Heart left ventricle (tissue), 13 donors: ENCODE measurements around the gene COL11A2.

Source experiments
- CTCF ChIP-seq, 12 donors: fragments of 200-600 bp; sonication (generic) in 4 of 12; IDR thresholded peaks; one replicate each; pipeline versions ENCODE4 v1.5.0 to v1.8.0; 2018 to 2022; ENCODE audit warnings: antibody characterized with exemption in 12 of 12, mild to moderate bottlenecking in 5 of 12
- POLR2A ChIP-seq, 2 donors: fragments of 450-650 bp; IDR thresholded peaks; one replicate each; pipeline ENCODE4 v1.6.1; 2017; ENCODE audit warnings: antibody characterized with exemption in 2 of 2, mild to moderate bottlenecking in 2 of 2, moderate library complexity in 2 of 2
- donor health status: ischemic (EF 13 %, LVEDD 7.1; RV severe dilation, severe dysfunction).
- donor health status: DM: no; HTN: yes; CAD: no.
- donor health status: DM: no; HTN: no; CAD: no.
- donor health status: ischemic (EF 25% LVEDD 6.9; RV normal size, moderate dysfunction).
- donor health status: ischemic (EF 25% LVEDD 5.7; RV mildly dilated, moderate dysfunction).
- donor health status: ischemic (EF 35%, LVEDD 5.7; RV mildly dilated, moderate dysfunction).
- donor health status: nonischemic (EF 11% LVEDD 7.7; RV severe dilation, severe dysfunction).
- donor health status: DM: yes; HTN: yes; CAD: no.
- donor health status: PGD.
- donor health status: ischemic (EF 29% LVEDD 5.4; RV normal size, mild dysfunction).
- donor health status: nonischemic (EF 23%, LVEDD 6.1; RV moderate dilation, normal function).

GRCh38 chr6:33124525-33124901 lies 67.8 kb downstream of the COL11A2 start:
- TF ChIP-seq CTCF (IDR thresholded peaks at IDR 0.05), result no peak
- no peak for TF ChIP-seq POLR2A (IDR thresholded peaks at IDR 0.05)
